GM23248 (cell line): ENCODE data around the gene TM9SF3.

Experiments
- EZH2 ChIP-seq: fragments of 200-600 bp; sonication (generic); IDR thresholded peaks from 2 replicates; pipeline ENCODE4 v1.6.1; 2018; ENCODE audit warnings: antibody characterized with exemption, mild to moderate bottlenecking; ENCODE audit not compliant: insufficient read depth, poor library complexity, severe bottlenecking
- EZH2phosphoT487 ChIP-seq: fragments of 200-600 bp; sonication (generic); IDR thresholded peaks from 2 replicates; pipeline ENCODE4 v1.6.1; 2018; ENCODE audit warnings: antibody characterized with exemption, moderate library complexity, mild to moderate bottlenecking, low read depth; ENCODE audit not compliant: insufficient read depth

- TF ChIP-seq EZH2phosphoT487 (no peak), EZH2 (no peak)
These were observed 935 bp downstream of the TM9SF3 start for GRCh38 chr10:96585736-96586418.
